Midbrain (tissue), 1 donor: ENCODE data around the gene ARL4A.
"Not testable (repeated sequence)": the region's sequence is repeated elsewhere in the genome, so short reads cannot be mapped to it uniquely, and the experiment has no call there.

Experiments used
- DNase-seq: peaks from one replicate; lab custom pipeline; 2025; lab: John Stamatoyannopoulos, UW

ARL4A gene

GRCh38 chr7:12686891-12687717 lies at the start of gene ARL4A:
TSS of gene ARL4A (plus strand) at chr7:12687633. CDS start at chr7:12688255, 622 bp downstream.
- peak; percentile 98 for DNase-seq

GRCh38 chr7:12637819-12638592 lies 49.4 kb upstream of the ARL4A start:
- no peak for DNase-seq

- DNase-seq: peak; percentile 36
Observed at GRCh38 chr7:12638851-12639456, 48.5 kb upstream of the ARL4A start.

GRCh38 chr7:12640299-12641096 lies 46.9 kb upstream of the ARL4A start:
- DNase-seq: no peak

GRCh38 chr7:12641196-12641595 lies 46.2 kb upstream of the ARL4A start:
- DNase-seq: no peak

- DNase-seq: no peak
Observed at GRCh38 chr7:12642508-12642907, 44.9 kb upstream of the ARL4A start.

GRCh38 chr7:12643001-12643643 lies 44.3 kb upstream of the ARL4A start:
- no peak for DNase-seq

- DNase-seq: no peak
Observed at GRCh38 chr7:12643644-12644043, 43.8 kb upstream of the ARL4A start.

GRCh38 chr7:12645212-12645611 lies 42.2 kb upstream of the ARL4A start:
- not testable (repeated sequence) for DNase-seq

- DNase-seq: no peak
Observed at GRCh38 chr7:12646139-12646538, 41.3 kb upstream of the ARL4A start.

GRCh38 chr7:12647364-12648219 lies 39.8 kb upstream of the ARL4A start:
- DNase-seq: no peak

GRCh38 chr7:12648704-12649261 lies 38.6 kb upstream of the ARL4A start:
- no peak for DNase-seq

GRCh38 chr7:12649348-12649747 lies 38.1 kb upstream of the ARL4A start:
- DNase-seq: no peak

- no peak for DNase-seq
Observed at GRCh38 chr7:12650080-12650479, 37.4 kb upstream of the ARL4A start.

- DNase-seq: no peak
Observed at GRCh38 chr7:12653110-12653509, 34.3 kb upstream of the ARL4A start.

GRCh38 chr7:12653518-12653917 lies 33.9 kb upstream of the ARL4A start:
- no peak for DNase-seq

- DNase-seq: no peak
Observed at GRCh38 chr7:12655161-12655560, 32.3 kb upstream of the ARL4A start.

GRCh38 chr7:12660423-12660822 lies 27.0 kb upstream of the ARL4A start:
- not testable (repeated sequence) for DNase-seq

- not testable (repeated sequence) for DNase-seq
Observed at GRCh38 chr7:12660986-12661385, 26.4 kb upstream of the ARL4A start.

GRCh38 chr7:12661581-12661980 lies 25.9 kb upstream of the ARL4A start:
- no peak for DNase-seq
